GM21447 (cell line): ENCODE results near the gene SEC11A.
A peak's percentile ranks its signal among the peaks of the same experiment; 100 is the strongest.
"Not testable (repeated sequence)": the region's sequence is repeated elsewhere in the genome, so short reads cannot be mapped to it uniquely, and the experiment has no call there.

Experiments
- ATAC-seq: cut with Tn5 transposase; IDR thresholded peaks from one replicate; pipeline ENCODE4 v1.9.1; 2021; ENCODE audit not compliant: unreplicated experiment

The SEC11A gene

GRCh38 chr15:84645496-84645895, 70.4 kb downstream of the SEC11A start:
- ATAC-seq, result no peak

- no peak for ATAC-seq
These were observed 72.1 kb downstream of the SEC11A start for GRCh38 chr15:84643838-84644237.

- ATAC-seq, result not testable (repeated sequence)
These were observed 73.3 kb downstream of the SEC11A start for GRCh38 chr15:84642640-84643039.

- ATAC-seq, result not testable (repeated sequence)
These were observed 74.1 kb downstream of the SEC11A start for GRCh38 chr15:84641871-84642270.

- no peak for ATAC-seq
These were observed 77.8 kb downstream of the SEC11A start for GRCh38 chr15:84638103-84638502.

GRCh38 chr15:84634228-84634837, 81.6 kb downstream of the SEC11A start:
- no peak for ATAC-seq

- ATAC-seq, result peak; percentile 40
These were observed 82.4 kb downstream of the SEC11A start for GRCh38 chr15:84633311-84634227.

- ATAC-seq, result no peak
These were observed 84.2 kb downstream of the SEC11A start for GRCh38 chr15:84631706-84632272.

GRCh38 chr15:84629033-84629432, 86.9 kb downstream of the SEC11A start:
- ATAC-seq, result no peak

GRCh38 chr15:84625123-84625522, 90.8 kb downstream of the SEC11A start:
- ATAC-seq, result no peak

- no peak for ATAC-seq
These were observed 91.6 kb downstream of the SEC11A start for GRCh38 chr15:84624359-84624758.

GRCh38 chr15:84621358-84621979, 94.5 kb downstream of the SEC11A start:
- no peak for ATAC-seq

GRCh38 chr15:84620626-84621025, 95.3 kb downstream of the SEC11A start:
- no peak for ATAC-seq
